Heart right ventricle (tissue), 16 donors: ENCODE results near the gene COX10. TPM values are rescaled to one million over a fixed set of nuclear protein-coding genes. Genes with fewer than 3 reads are reported as not detected.

ENCODE experiments used
- ATAC-seq, 8 donors: fragments of 200-7000 bp; cut with Tn5 transposase; one replicate each; pipeline ENCODE4 v1.9.1; 2020; ENCODE audit warnings: mild to moderate bottlenecking in 8 of 8, moderate library complexity in 8 of 8, moderate number of reproducible peaks in 1 of 8
- DNase-seq, 2 donors: peaks; one replicate each; pipeline ENCODE4 v3.0.0-alpha.2; 2020
- H3K27ac ChIP-seq, 10 donors: fragments of 200-600 bp; sonication (generic) in 2 of 10; one replicate each; pipeline versions ENCODE4 v1.5.0 to v1.8.0; 2020 to 2022; ENCODE audit warnings: mild to moderate bottlenecking in 3 of 10
- H3K27me3 ChIP-seq, 7 donors: fragments of 200-600 bp; one replicate each; pipeline ENCODE4 v1.8.0; 2021 to 2022; ENCODE audit warnings: mild to moderate bottlenecking in 2 of 7
- H3K36me3 ChIP-seq, 9 donors: fragments of 200-600 bp; sonication (generic) in 1 of 9; one replicate each; pipeline versions ENCODE4 v1.5.0 to v1.8.0; 2020 to 2022; ENCODE audit warnings: mild to moderate bottlenecking in 2 of 9
- H3K4me1 ChIP-seq, 9 donors: fragments of 200-600 bp; sonication (generic) in 1 of 9; one replicate each; pipeline versions ENCODE4 v1.5.0 to v1.8.0; 2020 to 2022; ENCODE audit warnings: mild to moderate bottlenecking in 4 of 9
- H3K4me3 ChIP-seq, 10 donors: fragments of 200-600 bp; sonication (generic) in 2 of 10; one replicate each; pipeline versions ENCODE4 v1.5.0 to v1.8.0; 2020 to 2022; ENCODE audit warnings: mild to moderate bottlenecking in 7 of 10, moderate library complexity in 2 of 10
- H3K9me3 ChIP-seq, 11 donors: fragments of 200-600 bp in 10 of 11; sonication (generic) in 2 of 11; one replicate each; pipeline versions ENCODE4 v1.5.0 to v1.8.0; 2013 to 2022; ENCODE audit warnings: mild to moderate bottlenecking in 2 of 11, control low read depth in 1 of 11, moderate library complexity in 1 of 11
- CTCF ChIP-seq, 9 donors: fragments of 200-600 bp; sonication (generic) in 2 of 9; IDR thresholded peaks; one replicate each; pipeline versions ENCODE4 v1.5.0 to v1.8.0; 2021 to 2022; ENCODE audit warnings: antibody characterized with exemption in 9 of 9, mild to moderate bottlenecking in 5 of 9, moderate library complexity in 1 of 9
- WGBS, 2 donors: extraction: QIAGEN DNeasy Blood & Tissue Kit; methylation state at CpG; one replicate each; pipeline ENCODE4 v1.1.7; 2013; ENCODE audit warnings: inconsistent platforms in 1 of 2; 5-methylcytosine and 5-hydroxymethylcytosine counted together
- intact Hi-C, 10 donors: fragments of 100-400 bp; cut with DNase I; formaldehyde crosslinking; loops; one replicate each; pipeline versions ENCODE4 v1.11.1 to v1.14.2; 2022
- polyA plus RNA-seq, 2 donors: library from polyadenylated mRNA; stranded (reverse); fragments of 200-250 nt; gene quantifications; one replicate each; pipeline ENCODE4 v1.2.3, GENCODE V29; 2013
- total RNA-seq, 10 donors: library from RNA; stranded (reverse); fragmentation: NEBNext Ultra II Directional in 3 of 10; extraction: Animal tissue kit (Norgen Biotek cat#: 25700) in 3 of 10; gene quantifications; one replicate each; pipeline versions ENCODE4 v1.2.1 to v1.2.4, GENCODE V29; 2021 to 2023
- donor health status: Arrhythmogenic right ventricular cardiomyopathy.
- donor health status: ischemic (EF 13 %, LVEDD 7.1; RV severe dilation, severe dysfunction).
- donor health status: healthy with polysubstance abuse.
- donor health status: DM: no; HTN: yes; CAD: no.
- donor health status: DM: no; HTN: no; CAD: no.
- donor health status: ischemic (EF 25% LVEDD 6.9; RV normal size, moderate dysfunction).
- donor health status: ischemic (EF 25% LVEDD 5.7; RV mildly dilated, moderate dysfunction).
- donor health status: healthy.
- donor health status: DM: yes; HTN: yes; CAD: no.
- donor health status: Ischemic cardiomyopathy.
- donor health status: ischemic (EF 35%, LVEDD 5.7; RV mildly dilated, moderate dysfunction).
- donor health status: nonischemic (EF 11% LVEDD 7.7; RV severe dilation, severe dysfunction).
- donor health status: DM: yes; HTN: yes; CAD: no.
- donor health status: PGD.
- donor health status: ischemic (EF 29% LVEDD 5.4; RV normal size, mild dysfunction).
- donor health status: nonischemic (EF 23%, LVEDD 6.1; RV moderate dilation, normal function).

Gene COX10
- total and polyA plus RNA-seq, 12 donors, result 18.7 to 73.1 (median 54.0) TPM

GRCh38 chr17:14107889-14108288 is 38.6 kb downstream of the COX10 start:
- Histone ChIP-seq H3K9me3 (no peaks in the 10 kb centered on the region), H3K4me1 (peaks cover 0 to 29% (median 6%) of the 10 kb centered on the region in 9 donors), H3K27me3 (no peaks in the 10 kb centered on the region), H3K27ac (no peak overlapping the region), H3K36me3 (peaks cover 0 to 23% (median 0%) of the 10 kb centered on the region in 9 donors), H3K4me3 (no peak overlapping the region)
- TF ChIP-seq CTCF (IDR thresholded peaks at IDR 0.05), result no peak
- DNase-seq (no peak), ATAC-seq (no peak)
- intact Hi-C loops, result no loop called here

DNA sequence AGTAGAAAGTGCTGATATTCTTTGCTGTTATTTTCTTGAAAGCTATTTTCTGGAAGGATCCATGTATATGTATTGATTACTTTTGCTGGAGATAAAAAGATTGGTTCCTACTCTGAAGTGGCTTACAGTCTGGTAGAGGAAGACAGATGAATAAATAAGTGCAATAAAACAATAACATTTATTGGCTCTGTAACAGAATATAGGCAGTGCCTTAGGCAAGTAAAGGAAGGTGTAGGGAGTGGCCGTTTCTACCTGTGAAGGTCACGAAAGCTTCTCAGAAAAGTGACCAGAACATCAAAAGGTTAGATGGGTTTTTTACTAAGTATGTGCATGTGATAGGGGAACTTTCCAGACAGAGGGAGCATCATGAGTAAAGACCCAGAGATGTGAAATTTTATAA is 43.1 kb downstream of the COX10 start:
- Histone ChIP-seq H3K36me3 (no peaks in the 10 kb centered on the region), H3K4me3 (no peak overlapping the region), H3K27me3 (no peaks in the 10 kb centered on the region), H3K9me3 (no peaks in the 10 kb centered on the region), H3K4me1 (peaks cover 0 to 21% (median 6%) of the 10 kb centered on the region in 9 donors), H3K27ac (no peak overlapping the region)
- intact Hi-C loops, result no loop called here
- 94 to 97% methylated on average over 2 of the region's 2 CpGs for WGBS, 2 donors
- no peak for TF ChIP-seq CTCF (IDR thresholded peaks at IDR 0.05)
- DNase-seq (no peak), ATAC-seq (no peak)

GRCh38 chr17:14113137-14113536 is 43.8 kb downstream of the COX10 start:
- H3K4me1 ChIP-seq, result peaks cover 0 to 14% (median 0%) of the 10 kb centered on the region in 9 donors
- intact Hi-C loops, result no loop called here
- H3K36me3 ChIP-seq, result no peaks in the 10 kb centered on the region
- DNase-seq (no peak), ATAC-seq (no peak)
- no peaks in the 10 kb centered on the region for H3K27me3 ChIP-seq
- WGBS, 2 donors, result 93 to 95% methylated on average over 1 of the region's 1 CpG
- no peaks in the 10 kb centered on the region for H3K9me3 ChIP-seq
- no peak overlapping the region for H3K27ac ChIP-seq
- no peak for TF ChIP-seq CTCF (IDR thresholded peaks at IDR 0.05)
- H3K4me3 ChIP-seq, result no peak overlapping the region

DNA sequence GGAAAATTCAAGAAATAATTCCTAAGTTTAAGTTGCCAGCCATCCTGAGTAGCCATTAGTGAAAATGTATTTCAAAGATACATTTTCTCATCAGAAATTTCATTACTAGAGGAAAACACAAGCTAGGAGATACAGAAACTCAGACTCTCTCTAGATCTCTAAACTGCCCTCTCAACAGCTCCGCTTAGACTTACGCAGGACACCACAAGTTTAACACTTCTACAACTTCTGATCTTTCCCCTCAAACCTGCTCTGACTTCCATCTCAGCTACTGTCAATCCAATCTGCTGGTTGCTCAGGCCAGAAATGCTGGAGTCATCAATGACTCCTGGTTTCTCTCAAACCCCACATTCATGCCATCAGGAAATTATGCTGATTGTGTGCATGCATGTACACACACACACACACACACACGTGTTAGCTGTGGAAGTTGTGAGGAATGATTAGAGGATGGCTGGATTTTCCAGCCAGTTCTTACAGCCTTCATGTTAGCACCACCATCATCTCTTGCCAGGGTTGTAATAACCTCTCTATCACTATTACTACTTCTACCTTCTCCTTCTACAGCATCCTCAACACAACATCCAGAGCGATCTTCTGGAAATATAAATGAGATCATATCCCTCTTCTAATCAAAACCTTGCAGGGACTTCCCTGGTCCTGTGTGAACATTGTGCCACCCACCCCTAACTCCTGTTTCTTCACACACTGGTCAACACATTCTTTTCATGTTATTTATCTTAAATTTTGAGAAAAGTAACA is 47.1 kb downstream of the COX10 start:
- intact Hi-C loops, result no loop called here
- Histone ChIP-seq H3K27me3 (no peaks in the 10 kb centered on the region), H3K27ac (no peak overlapping the region), H3K4me3 (no peak overlapping the region), H3K4me1 (peaks cover 0 to 9% (median 0%) of the 10 kb centered on the region in 9 donors), H3K36me3 (no peaks in the 10 kb centered on the region), H3K9me3 (no peaks in the 10 kb centered on the region)
- 89 to 96% methylated on average over 4 of the region's 4 CpGs for WGBS, 2 donors
- DNase-seq (no peak), ATAC-seq (no peak)
- no peak for TF ChIP-seq CTCF (IDR thresholded peaks at IDR 0.05)
